HG03571 (cell line): Measurements from ENCODE around the gene CLEC16A.
A peak's percentile ranks its signal among the peaks of the same experiment; 100 is the strongest.

ENCODE experiments used
- ATAC-seq: cut with Tn5 transposase; IDR thresholded peaks from one replicate; pipeline ENCODE4 v1.9.1; 2021; ENCODE audit not compliant: unreplicated experiment

The CLEC16A gene

GRCh38 chr16:11109566-11109965 lies 165.2 kb downstream of the CLEC16A start:
- ATAC-seq = no peak

GRCh38 chr16:11111150-11111549 lies 166.8 kb downstream of the CLEC16A start:
- no peak for ATAC-seq

GRCh38 chr16:11111856-11112634 lies 167.7 kb downstream of the CLEC16A start:
- no peak for ATAC-seq

- peak; percentile 43 for ATAC-seq
Observed at GRCh38 chr16:11112723-11113348, 168.5 kb downstream of the CLEC16A start.

- ATAC-seq = no peak
Observed at GRCh38 chr16:11114366-11115164, 170.2 kb downstream of the CLEC16A start.

- ATAC-seq = no peak
Observed at GRCh38 chr16:11117576-11118211, 173.3 kb downstream of the CLEC16A start.

- no peak for ATAC-seq
Observed at GRCh38 chr16:11118479-11118878, 174.1 kb downstream of the CLEC16A start.

- no peak for ATAC-seq
Observed at GRCh38 chr16:11121083-11121608, 176.8 kb downstream of the CLEC16A start.

- no peak for ATAC-seq
Observed at GRCh38 chr16:11121914-11122692, 177.7 kb downstream of the CLEC16A start.

- ATAC-seq = no peak
Observed at GRCh38 chr16:11123666-11124065, 179.3 kb downstream of the CLEC16A start.

GRCh38 chr16:11125936-11126335 lies 181.6 kb downstream of the CLEC16A start:
- no peak for ATAC-seq

GRCh38 chr16:11126399-11127054 lies 182.2 kb downstream of the CLEC16A start:
- no peak for ATAC-seq

GRCh38 chr16:11127610-11128195 lies 183.3 kb downstream of the CLEC16A start:
- no peak for ATAC-seq

- ATAC-seq = no peak
Observed at GRCh38 chr16:11128211-11129141, 184.1 kb downstream of the CLEC16A start.

- ATAC-seq = no peak
Observed at GRCh38 chr16:11129378-11129781, 185.0 kb downstream of the CLEC16A start.

- no peak for ATAC-seq
Observed at GRCh38 chr16:11130978-11131665, 186.8 kb downstream of the CLEC16A start.

GRCh38 chr16:11131706-11132105 lies 187.3 kb downstream of the CLEC16A start:
- no peak for ATAC-seq
